CD14-positive monocyte (primary cell): Measurements from ENCODE around the gene TRIM56. TPM values are rescaled to one million over a fixed set of nuclear protein-coding genes. Genes with fewer than 3 reads are reported as not detected.
A peak's percentile ranks its signal among the peaks of the same experiment; 100 is the strongest.

Experiments
- DNase-seq, 3 donors: peaks; one replicate each; pipeline ENCODE4 v3.0.0-alpha.2; 2011 to 2022
- H2AFZ ChIP-seq: 2 replicates; pipeline ENCODE4 v1.6.0; 2012; ENCODE audit warnings: mild to moderate bottlenecking, low read depth, low read length, inconsistent platforms; ENCODE audit not compliant: insufficient read depth, poor library complexity, severe bottlenecking
- H3K27ac ChIP-seq, 2 donors: 1 replicate in 1 of 2; 2 replicates in 1 of 2; pipeline ENCODE4 v1.5.1; 2012 to 2013; ENCODE audit warnings: low read length in 2 of 2, control low read depth in 1 of 2, inconsistent platforms in 1 of 2, low read depth in 1 of 2, mild to moderate bottlenecking in 1 of 2
- H3K27me3 ChIP-seq, 2 donors: one replicate each; pipeline versions ENCODE4 v1.6.0 to v1.6.1; 2011 to 2013; ENCODE audit warnings: low read length in 2 of 2; ENCODE audit not compliant: control insufficient read depth in 2 of 2, insufficient read depth in 2 of 2
- H3K36me3 ChIP-seq, 2 donors: replicated peaks in 1 of 2; 1 replicate in 1 of 2; 2 replicates in 1 of 2; pipeline versions ENCODE4 v1.5.1 to v1.6.1; 2012 to 2013; ENCODE audit warnings: low read length in 2 of 2, control low read depth in 1 of 2, inconsistent platforms in 1 of 2, mild to moderate bottlenecking in 1 of 2; ENCODE audit not compliant: insufficient read depth in 2 of 2, control insufficient read depth in 1 of 2
- H3K4me1 ChIP-seq, 2 donors: 1 replicate in 1 of 2; 2 replicates in 1 of 2; pipeline versions ENCODE4 v1.5.1 to v1.6.1; 2012 to 2013; ENCODE audit warnings: low read length in 2 of 2, control low read depth in 1 of 2, inconsistent platforms in 1 of 2, mild to moderate bottlenecking in 1 of 2, moderate library complexity in 1 of 2; ENCODE audit not compliant: insufficient read depth in 2 of 2, control insufficient read depth in 1 of 2
- H3K4me2 ChIP-seq: replicated peaks from 2 replicates; pipeline ENCODE3; 2012; ENCODE audit warnings: low read length, moderate library complexity, mild to moderate bottlenecking; ENCODE audit not compliant: poor library complexity, severe bottlenecking; ENCODE audit errors: extremely low read depth
- H3K4me3 ChIP-seq, 3 experiments: fragments of 200-600 bp in 1 of 3; sonication (generic) in 1 of 3; replicated peaks in 1 of 3; 1 replicate in 2 of 3; 2 replicates in 1 of 3; pipeline ENCODE4 v1.5.1; 2011 to 2013; ENCODE audit warnings: low read length in 3 of 3, mild to moderate bottlenecking in 3 of 3, control low read depth in 2 of 3, low read depth in 2 of 3, inconsistent platforms in 1 of 3, moderate library complexity in 1 of 3
- H3K79me2 ChIP-seq: 2 replicates; pipeline ENCODE4 v1.6.0; 2012; ENCODE audit warnings: mild to moderate bottlenecking, control low read depth, inconsistent platforms, low read length, moderate library complexity; ENCODE audit not compliant: insufficient read depth
- H3K9ac ChIP-seq: 2 replicates; pipeline ENCODE4 v1.6.0; 2017; ENCODE audit warnings: low read length, mild to moderate bottlenecking; ENCODE audit not compliant: insufficient read depth, poor library complexity, severe bottlenecking
- H3K9me3 ChIP-seq, 2 donors: replicated peaks in 1 of 2; 1 replicate in 1 of 2; 2 replicates in 1 of 2; pipeline versions ENCODE4 v1.5.1 to v1.6.1; 2012 to 2013; ENCODE audit warnings: low read length in 2 of 2, control low read depth in 1 of 2; ENCODE audit not compliant: control insufficient read depth in 1 of 2, insufficient read depth in 1 of 2
- H4K20me1 ChIP-seq: 2 replicates; pipeline ENCODE4 v1.6.0; 2012; ENCODE audit warnings: mild to moderate bottlenecking, low read length, control low read depth, moderate library complexity; ENCODE audit not compliant: insufficient read depth
- H3K27ac Mint-ChIP-seq, 7 donors: one replicate each; pipeline ENCODE4 v1.8.0; 2020; ENCODE audit warnings: mild to moderate bottlenecking in 7 of 7, mixed read lengths in 7 of 7, moderate library complexity in 6 of 7, inconsistent platforms in 2 of 7
- H3K27me3 Mint-ChIP-seq, 3 donors: one replicate each; pipeline ENCODE4 v1.8.0; 2021 to 2022; ENCODE audit warnings: low read depth in 3 of 3, mild to moderate bottlenecking in 3 of 3, mixed read lengths in 3 of 3, moderate library complexity in 3 of 3, inconsistent platforms in 1 of 3
- H3K36me3 Mint-ChIP-seq, 2 donors: one replicate each; pipeline ENCODE4 v1.8.0; 2020; ENCODE audit warnings: mixed read lengths in 2 of 2, inconsistent platforms in 1 of 2, mild to moderate bottlenecking in 1 of 2
- H3K4me1 Mint-ChIP-seq: one replicate; pipeline ENCODE4 v1.8.0; 2020; ENCODE audit warnings: mild to moderate bottlenecking, mixed read lengths
- H3K4me3 Mint-ChIP-seq, 2 donors: one replicate each; pipeline ENCODE4 v1.8.0; 2020; ENCODE audit warnings: mild to moderate bottlenecking in 2 of 2, mixed read lengths in 2 of 2, moderate library complexity in 1 of 2
- H3K9me3 Mint-ChIP-seq, 7 donors: one replicate each; pipeline ENCODE4 v1.8.0; 2020 to 2022; ENCODE audit warnings: mixed read lengths in 7 of 7, mild to moderate bottlenecking in 6 of 7, moderate library complexity in 6 of 7, inconsistent platforms in 2 of 7
- CTCF ChIP-seq: fragments of 200-600 bp; IDR thresholded peaks from one replicate; pipeline ENCODE4 v1.8.0; 2022; ENCODE audit warnings: antibody characterized with exemption, mild to moderate bottlenecking
- WGBS: methylation state at CpG from one replicate; pipeline ENCODE4 v1.1.5; 2013; ENCODE audit warnings: missing lambda C conversion rate; ENCODE audit not compliant: insufficient coverage; 5-methylcytosine and 5-hydroxymethylcytosine counted together
- intact Hi-C, 2 donors: fragments of 100-400 bp; cut with micrococcal nuclease; formaldehyde crosslinking; loops; one replicate each; pipeline versions ENCODE4 v1.15.0 to v1.15.1; 2023
- polyA plus RNA-seq, 3 donors: library from polyadenylated mRNA; depleted of rRNA in 1 of 3; unstranded in 2 of 3; stranded (reverse) in 1 of 3; fragments of 300-500 nt in 2 of 3; fragments of >200 nt in 1 of 3; fragmentation: Illumina TruSeq in 2 of 3; gene quantifications; 1 replicate in 2 of 3; 2 replicates in 1 of 3; pipeline ENCODE4 v1.2.3, GENCODE V29; 2012 to 2021

The TRIM56 gene
- polyA plus RNA-seq, 3 donors: 0.66 to 9.4 (median 1.2) TPM

GRCh38 chr7:101127460-101128039 is 42.3 kb downstream of the TRIM56 start:
- no peak for DNase-seq
- H3K9ac ChIP-seq: no peak overlapping the region
- TF ChIP-seq CTCF: no peak
- H3K4me3 Mint-ChIP-seq: peak overlapping the region in 1 of 2 donors; percentile 84
- intact Hi-C loops: no loop called here
- no peaks in the 10 kb centered on the region for H3K36me3 ChIP-seq
- H3K27ac Mint-ChIP-seq: no peak overlapping the region
- no peak overlapping the region for H3K27ac ChIP-seq
- peaks cover 0 to 2% (median 0%) of the 10 kb centered on the region in 7 donors for H3K9me3 Mint-ChIP-seq
- no peak overlapping the region for H2AFZ ChIP-seq
- peaks cover 31 to 72% (median 54%) of the 10 kb centered on the region in 3 donors for H3K27me3 Mint-ChIP-seq
- H3K4me2 ChIP-seq: no peak overlapping the region
- H3K9me3 ChIP-seq: no peaks in the 10 kb centered on the region
- peaks cover 28 to 32% of the 10 kb centered on the region in 2 donors for H3K4me1 ChIP-seq
- H3K79me2 ChIP-seq: no peaks in the 10 kb centered on the region
- no peak overlapping the region for H3K4me3 ChIP-seq
- peaks cover 31% of the 10 kb centered on the region for H3K4me1 Mint-ChIP-seq
- H4K20me1 ChIP-seq: no peaks in the 10 kb centered on the region
- H3K36me3 Mint-ChIP-seq: peaks cover 0 to 2% of the 10 kb centered on the region in 2 donors
- 67% methylated on average over 2 of the region's 3 CpGs for WGBS
- peaks cover 4 to 26% of the 10 kb centered on the region in 2 donors for H3K27me3 ChIP-seq

- TF ChIP-seq CTCF: no peak
These were observed 43.0 kb downstream of the TRIM56 start for GRCh38 chr7:101128040-101128834.

More at GRCh38 chr7:101128040-101128834, 43.0 kb downstream of the TRIM56 start:
- peaks cover 24 to 28% of the 10 kb centered on the region in 2 donors for H3K4me1 ChIP-seq
- WGBS: 84% methylated on average over 13 of the region's 14 CpGs
- no peak overlapping the region for H3K9ac ChIP-seq
- no peak for DNase-seq
- H3K36me3 ChIP-seq: no peaks in the 10 kb centered on the region
- H3K79me2 ChIP-seq: no peaks in the 10 kb centered on the region
- H3K27ac ChIP-seq: no peak overlapping the region
- peaks cover 29% of the 10 kb centered on the region for H3K4me1 Mint-ChIP-seq
- H3K27ac Mint-ChIP-seq: no peak overlapping the region
- H3K36me3 Mint-ChIP-seq: peaks cover 0 to 2% of the 10 kb centered on the region in 2 donors
- H2AFZ ChIP-seq: no peak overlapping the region
- no peaks in the 10 kb centered on the region for H3K9me3 ChIP-seq
- H4K20me1 ChIP-seq: no peaks in the 10 kb centered on the region
- H3K4me3 ChIP-seq: no peak overlapping the region
- H3K4me3 Mint-ChIP-seq: peak overlapping the region in 1 of 2 donors; percentile 11
- H3K4me2 ChIP-seq: no peak overlapping the region
- H3K9me3 Mint-ChIP-seq: peaks cover 0 to 2% (median 0%) of the 10 kb centered on the region in 7 donors
- intact Hi-C loops: no loop called here
- H3K27me3 Mint-ChIP-seq: peaks cover 31 to 68% (median 58%) of the 10 kb centered on the region in 3 donors
- peaks cover 4 to 26% of the 10 kb centered on the region in 2 donors for H3K27me3 ChIP-seq
